ENCODE measurements around the gene SMIM14. TPM values are rescaled to one million over a fixed set of nuclear protein-coding genes. Genes with fewer than 3 reads are reported as not detected.

SMIM14 gene
- total RNA-seq, 4 donors from 2014 or later = 34.3 to 69.9 (median 54.8) TPM

DNA sequence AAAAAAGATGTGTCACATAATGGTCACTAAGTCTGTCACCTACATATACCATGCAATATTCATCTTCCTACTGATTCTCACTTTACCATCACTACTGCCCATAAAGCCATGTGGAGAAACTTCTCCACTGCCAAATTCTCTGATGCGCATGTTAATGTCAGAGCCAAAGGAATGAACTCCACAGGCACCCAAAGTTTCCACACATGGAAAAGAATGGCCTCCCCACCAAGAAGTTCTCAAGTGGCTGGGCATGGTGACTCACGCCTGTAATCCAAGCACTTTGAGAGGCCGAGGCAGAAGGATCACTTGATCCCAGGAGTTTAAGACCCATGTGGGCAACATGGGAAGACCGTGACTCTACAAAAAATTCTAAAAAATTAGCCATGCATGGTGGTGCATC lies 67.6 kb downstream of the SMIM14 start:
- TF ChIP-seq, protein P1, sequence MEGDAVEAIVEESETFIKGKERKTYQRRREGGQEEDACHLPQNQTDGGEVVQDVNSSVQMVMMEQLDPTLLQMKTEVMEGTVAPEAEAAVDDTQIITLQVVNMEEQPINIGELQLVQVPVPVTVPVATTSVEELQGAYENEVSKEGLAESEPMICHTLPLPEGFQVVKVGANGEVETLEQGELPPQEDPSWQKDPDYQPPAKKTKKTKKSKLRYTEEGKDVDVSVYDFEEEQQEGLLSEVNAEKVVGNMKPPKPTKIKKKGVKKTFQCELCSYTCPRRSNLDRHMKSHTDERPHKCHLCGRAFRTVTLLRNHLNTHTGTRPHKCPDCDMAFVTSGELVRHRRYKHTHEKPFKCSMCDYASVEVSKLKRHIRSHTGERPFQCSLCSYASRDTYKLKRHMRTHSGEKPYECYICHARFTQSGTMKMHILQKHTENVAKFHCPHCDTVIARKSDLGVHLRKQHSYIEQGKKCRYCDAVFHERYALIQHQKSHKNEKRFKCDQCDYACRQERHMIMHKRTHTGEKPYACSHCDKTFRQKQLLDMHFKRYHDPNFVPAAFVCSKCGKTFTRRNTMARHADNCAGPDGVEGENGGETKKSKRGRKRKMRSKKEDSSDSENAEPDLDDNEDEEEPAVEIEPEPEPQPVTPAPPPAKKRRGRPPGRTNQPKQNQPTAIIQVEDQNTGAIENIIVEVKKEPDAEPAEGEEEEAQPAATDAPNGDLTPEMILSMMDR (IDR thresholded peaks at IDR 0.05; ENCODE audit: low read depth) = no peak

DNA sequence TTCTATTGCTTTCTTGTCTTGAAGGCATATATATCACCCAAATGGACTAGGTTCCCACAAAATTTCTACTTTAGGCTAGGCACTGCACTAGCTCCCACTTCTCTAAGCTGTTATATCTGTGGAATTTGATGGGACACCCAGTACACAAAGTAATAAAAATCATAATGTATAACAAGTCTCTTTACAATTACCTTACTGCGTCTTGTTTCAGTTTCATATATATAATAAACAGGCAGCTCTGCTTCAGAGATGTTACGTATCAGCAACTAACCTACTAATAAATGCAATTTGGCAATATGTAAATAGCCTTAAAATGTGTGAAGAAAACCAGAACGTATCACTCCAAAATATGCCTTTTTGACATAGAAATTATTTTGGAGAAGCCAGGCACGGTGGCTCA lies 69.5 kb downstream of the SMIM14 start:
- TF ChIP-seq, protein P1 (IDR thresholded peaks at IDR 0.05; ENCODE audit: low read depth) = no peak

DNA sequence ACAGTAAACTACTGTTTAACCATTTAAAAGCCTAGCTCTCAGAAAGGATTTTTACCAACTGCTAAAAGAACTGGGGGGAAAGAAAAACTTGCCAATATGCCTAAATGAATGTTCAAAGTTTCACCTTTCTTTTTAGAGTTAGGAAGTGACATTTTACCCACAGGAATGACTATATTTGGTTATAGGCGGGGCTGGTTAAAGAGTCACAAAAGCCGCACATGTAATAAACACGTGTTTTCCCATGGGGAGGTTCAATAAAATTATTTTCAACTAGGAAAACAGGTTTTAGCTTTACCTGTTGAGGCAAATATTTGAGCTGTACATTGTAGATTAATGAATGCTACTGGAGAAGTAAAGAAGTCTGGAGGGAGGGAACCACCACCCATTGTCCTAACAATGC lies 69.9 kb downstream of the SMIM14 start:
- TF ChIP-seq, protein P1 (IDR thresholded peaks at IDR 0.05; ENCODE audit: low read depth) = no peak

DNA sequence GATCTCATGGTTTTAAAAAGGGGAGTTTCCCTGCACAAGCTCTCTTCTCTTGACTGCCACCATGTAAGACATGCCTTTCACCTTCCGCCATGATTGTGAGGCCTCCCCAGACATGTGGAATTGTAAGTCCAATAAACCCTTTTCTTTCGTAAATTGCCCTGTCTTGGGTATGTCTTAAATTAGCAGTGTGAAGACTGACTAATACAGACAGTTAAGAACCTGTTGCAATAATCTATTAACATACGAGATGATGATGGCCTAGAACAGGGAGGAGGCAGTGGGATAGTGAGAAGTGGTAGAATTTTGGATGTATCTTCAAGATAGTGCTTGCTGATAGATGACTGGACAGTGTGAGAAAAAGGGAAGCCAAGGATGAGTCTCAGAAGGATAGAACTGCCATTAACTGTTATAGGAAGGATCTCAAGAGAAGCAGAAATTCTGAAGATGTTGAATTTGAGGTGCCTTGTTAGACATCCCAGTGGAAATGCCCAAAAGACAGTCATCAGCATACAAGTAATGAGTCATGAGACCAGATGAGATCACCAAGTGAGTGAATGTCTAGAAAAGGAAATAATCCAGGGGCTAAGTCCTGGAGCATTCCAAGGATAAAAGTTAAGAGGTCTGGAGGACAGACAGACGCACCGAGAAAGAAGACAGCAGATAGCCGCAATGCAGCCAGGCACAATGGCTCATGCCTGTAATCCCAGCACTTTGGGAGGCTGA lies 72.6 kb downstream of the SMIM14 start:
- TF ChIP-seq, protein P1 (IDR thresholded peaks at IDR 0.05; ENCODE audit: low read depth) = no peak

DNA sequence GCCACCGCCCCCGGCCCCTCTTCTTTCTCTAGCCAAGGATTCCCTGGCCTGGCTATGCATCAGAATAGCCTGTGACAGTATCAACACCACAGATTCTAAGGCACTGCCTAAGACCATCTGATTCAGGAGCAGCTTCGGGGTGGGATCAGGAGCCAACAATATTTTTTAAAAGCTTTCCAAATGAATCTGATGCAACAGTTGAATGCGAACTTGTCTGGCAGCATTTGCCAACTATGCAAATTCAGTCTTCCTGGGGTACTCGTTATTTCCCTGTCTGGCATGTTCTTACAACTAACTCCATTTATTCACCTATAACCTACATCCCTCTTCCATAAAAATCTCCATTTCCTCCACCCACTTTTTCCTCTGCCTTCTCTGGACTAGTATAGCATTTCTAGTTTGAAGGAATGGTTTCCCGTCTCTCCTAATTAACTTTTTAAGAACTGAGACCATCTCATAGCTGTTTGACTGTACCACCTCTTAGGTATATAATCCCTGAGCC lies 75.3 kb downstream of the SMIM14 start:
- TF ChIP-seq, protein P1 (IDR thresholded peaks at IDR 0.05; ENCODE audit: low read depth) = no peak

DNA sequence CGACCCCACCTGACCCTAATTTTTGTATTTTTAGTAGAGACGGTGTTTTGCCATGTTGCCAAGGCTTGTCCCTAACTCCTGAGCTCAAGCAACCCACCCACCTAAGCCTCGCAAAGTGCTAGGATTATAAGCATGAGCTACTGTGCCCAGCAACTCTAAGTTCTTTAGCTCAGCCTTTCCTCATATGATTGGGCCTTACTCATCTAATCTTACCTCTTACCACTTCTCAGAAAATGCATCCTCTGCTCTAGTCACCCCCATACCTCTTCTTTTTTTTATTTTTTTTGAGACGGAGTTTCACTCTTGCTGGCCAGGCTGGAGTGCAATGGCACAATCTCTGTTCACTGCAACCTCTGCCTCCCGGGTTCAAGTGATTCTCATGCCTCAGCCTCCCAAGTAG lies 75.9 kb downstream of the SMIM14 start:
- TF ChIP-seq, protein P1 (IDR thresholded peaks at IDR 0.05; ENCODE audit: low read depth) = no peak

DNA sequence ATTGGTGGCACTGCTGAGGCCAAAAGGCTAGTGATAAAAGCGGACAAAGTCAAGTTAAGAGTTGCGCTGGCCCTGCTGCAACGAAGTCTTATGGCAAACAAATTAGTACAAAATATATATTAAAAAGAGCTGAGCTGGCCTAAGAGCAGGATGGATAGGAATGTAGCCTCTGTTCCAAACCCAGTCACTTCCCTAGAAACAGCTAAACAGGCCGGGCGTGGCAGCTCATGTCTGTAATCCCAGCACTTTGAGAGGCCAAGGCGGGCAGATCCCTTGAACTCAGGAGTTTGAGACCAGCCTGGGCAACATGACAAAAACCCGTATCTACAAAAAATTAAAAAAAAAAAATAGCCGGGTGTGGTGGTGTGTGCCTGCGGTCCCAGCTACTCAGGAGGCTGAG lies 79.0 kb downstream of the SMIM14 start:
- TF ChIP-seq, protein P1 (IDR thresholded peaks at IDR 0.05; ENCODE audit: low read depth) = no peak
